NCI-H526 (cell line): ENCODE measurements around the gene NKD1.

Source experiments
- DNase-seq, 2 experiments: peaks; one replicate each; lab custom pipeline; 2025; lab: John Stamatoyannopoulos, UW

Gene NKD1

GRCh38 chr16:50631249-50631984 is 83.2 kb downstream of the NKD1 start:
- no peak for DNase-seq

DNA sequence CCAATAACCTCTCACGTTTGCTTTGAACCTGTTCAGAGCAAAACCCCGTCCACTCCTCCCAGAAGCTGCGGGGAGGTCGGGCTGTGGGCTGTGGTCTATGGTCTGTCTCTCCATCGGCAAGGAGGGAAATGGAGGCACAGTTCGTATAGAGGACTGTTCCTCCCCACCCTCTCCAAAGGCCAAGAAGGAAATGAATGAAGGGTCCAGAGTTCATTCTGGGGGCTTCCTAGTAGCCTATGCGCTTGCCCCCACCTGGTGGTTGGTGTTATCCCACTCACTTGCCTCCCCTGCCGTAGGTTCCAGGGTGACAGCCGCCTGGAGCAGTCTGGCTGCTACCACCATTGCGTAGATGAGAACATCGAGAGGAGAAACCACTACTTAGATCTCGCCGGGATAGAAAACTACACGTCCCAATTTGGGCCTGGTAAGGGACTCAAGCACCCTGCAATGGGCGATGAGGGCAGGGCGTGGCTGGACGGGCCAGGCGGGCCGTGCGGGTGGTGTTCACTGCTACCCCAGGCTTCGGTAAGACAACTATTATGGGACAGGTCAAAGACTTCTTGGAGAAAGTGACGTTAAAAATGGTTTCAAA is 83.9 kb downstream of the NKD1 start:
- no peak for DNase-seq

- no peak for DNase-seq
Measured at GRCh38 chr16:50632927-50633800, 85.0 kb downstream of the NKD1 start.

DNA sequence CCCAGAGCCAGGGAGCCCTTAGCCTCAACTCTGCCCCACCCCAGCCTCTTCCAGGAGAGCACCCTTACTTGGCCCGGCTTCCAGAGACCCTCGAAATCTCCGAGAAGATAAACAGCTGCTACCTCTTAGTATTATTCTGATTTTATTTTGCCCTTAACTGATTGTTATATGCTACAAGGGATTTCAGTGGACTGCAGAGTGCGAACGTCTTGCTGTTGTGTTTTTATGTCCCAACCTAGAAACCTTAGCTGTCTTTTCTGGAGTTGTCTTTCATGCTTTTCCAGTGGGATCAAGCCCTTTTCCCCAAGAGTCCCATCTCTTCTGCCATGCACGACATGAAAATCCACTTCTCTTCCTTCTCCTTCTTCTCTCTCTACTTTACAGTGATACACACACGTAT is 85.9 kb downstream of the NKD1 start:
- no peak for DNase-seq

GRCh38 chr16:50634947-50635346 is 86.8 kb downstream of the NKD1 start:
- no peak for DNase-seq

DNA sequence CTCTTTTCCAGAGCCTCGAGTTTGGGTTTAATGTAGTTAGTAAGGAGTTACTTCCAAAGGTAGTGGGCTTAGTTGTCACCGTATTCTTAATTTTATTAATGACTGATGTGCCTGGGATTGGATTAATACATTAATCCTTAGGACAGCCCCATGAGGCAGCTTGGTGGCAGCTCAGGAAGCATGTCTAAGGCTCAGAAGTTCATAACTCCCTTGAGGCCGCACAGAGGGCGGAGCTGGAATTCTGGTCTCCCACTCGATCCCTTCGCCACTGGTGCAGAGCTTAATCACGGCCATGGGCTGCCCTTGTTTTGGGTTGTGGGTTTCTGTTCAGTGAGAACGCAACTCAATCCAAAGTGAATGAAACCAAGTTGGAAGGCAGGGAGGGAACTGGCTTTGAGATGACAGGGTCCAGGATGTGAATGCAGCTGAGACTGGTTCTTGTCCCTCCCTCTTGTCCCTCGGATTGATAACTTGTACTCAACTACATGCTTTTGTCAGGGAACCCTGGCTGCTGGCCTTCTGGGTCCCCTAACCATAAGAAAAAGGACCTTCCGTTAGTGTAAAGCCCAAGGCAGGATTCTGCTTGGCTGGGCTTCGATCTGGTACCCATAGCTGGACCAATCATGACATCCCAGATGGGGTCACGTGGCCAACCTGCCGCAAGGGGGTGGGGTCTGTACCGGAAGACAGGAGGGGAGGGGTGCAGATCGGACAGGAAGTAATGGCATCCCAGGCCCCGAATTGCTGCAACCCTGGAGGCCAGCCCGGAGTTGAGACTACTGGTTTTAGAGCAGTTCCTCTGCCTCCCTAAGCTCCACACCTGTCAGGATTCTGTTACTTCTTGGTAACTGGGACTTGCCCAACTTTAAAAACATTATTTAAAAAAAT is 87.6 kb downstream of the NKD1 start:
- no peak for DNase-seq

DNA sequence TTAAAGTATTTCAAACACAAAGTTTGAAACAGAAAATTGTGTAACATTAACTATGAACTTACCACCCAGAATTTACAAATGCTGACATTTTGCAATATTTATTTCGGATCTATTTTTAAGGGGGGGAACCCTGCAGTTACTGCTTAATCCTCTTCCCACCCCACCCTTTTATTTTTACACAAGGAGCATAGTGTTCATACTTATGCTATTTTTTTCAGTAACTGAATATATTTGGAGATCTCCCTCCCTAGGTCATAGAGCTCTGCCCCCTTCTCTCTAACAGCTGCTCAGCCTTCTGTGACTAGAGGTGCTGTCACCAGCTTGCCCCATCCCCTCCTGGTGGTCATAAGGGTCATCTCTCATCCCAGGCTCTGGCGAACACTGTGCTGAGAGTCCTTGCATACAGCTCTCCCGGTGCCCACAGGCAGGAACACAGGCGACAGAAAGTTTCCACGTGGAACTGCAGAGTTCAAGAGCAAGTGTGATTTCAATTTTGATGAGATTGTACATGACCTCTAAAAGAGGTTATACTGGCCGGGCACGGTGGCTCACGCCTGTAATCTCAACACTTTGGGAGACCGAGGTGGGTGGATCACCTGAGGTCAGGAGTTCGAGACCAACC is 88.7 kb downstream of the NKD1 start:
- no peak for DNase-seq

GRCh38 chr16:50637716-50638602 is 89.8 kb downstream of the NKD1 start:
- no peak for DNase-seq

DNA sequence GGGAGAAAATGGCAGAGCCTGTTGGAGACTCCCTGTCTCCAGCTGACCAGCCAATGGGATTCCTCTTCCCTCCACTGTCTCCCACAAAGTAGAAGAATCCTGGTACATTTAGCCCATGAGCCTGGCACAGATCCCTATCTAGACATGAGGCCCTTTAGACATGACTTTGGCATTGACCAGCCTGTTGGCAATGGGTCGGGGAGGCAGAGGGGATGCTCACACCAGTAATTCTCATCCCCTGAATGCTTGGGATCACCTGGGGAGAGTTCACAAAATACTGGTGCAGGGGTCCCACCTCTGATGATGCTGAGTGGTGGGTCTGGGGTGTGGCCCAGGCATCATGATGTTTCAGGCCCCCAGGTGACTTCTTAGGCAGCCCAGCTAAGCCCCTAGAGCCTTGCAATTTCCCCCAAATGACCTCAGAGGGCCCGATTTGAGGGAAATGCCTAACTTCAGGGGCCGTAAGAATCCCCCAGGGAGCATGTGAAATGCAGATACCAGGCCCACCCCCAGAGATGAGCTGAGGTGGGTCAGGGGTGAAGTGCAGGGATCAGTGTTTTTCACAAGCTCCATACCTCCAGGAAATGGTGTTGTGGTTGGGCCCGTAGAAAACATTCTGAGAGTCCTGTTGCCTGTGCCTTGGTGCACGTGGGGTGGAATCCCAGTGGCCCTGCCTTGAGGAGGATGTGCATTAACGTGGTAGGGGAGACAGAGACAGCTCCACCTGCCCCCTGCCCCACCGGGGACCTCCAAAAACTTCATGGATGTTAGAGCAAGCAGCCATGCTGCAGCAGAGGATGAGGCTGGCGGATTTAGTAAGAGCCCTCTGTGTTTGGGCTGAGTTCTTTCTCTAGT is 90.8 kb downstream of the NKD1 start:
- DNase-seq: no peak

DNA sequence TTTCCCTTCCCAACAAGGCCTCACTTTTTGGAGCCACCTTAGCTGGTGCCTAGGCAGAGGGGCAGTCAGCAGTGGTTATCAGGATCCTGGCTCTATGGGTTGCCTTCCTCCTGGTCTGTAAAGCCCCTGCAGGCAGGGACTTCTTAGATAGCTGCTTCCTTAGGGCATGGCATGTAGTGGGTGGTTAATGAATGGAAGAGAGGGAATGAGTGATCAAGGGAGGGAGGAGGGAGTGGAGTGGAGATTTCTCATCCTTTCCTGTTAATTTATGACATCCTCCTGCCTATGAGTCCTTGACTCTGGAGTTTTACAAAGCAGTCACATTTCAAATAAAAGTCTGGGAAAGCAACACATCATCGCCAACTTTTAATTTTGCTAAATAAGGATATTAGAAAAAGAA is 92.2 kb downstream of the NKD1 start:
- DNase-seq: no peak

GRCh38 chr16:50640919-50641817 is 93.0 kb downstream of the NKD1 start:
- DNase-seq: no peak

DNA sequence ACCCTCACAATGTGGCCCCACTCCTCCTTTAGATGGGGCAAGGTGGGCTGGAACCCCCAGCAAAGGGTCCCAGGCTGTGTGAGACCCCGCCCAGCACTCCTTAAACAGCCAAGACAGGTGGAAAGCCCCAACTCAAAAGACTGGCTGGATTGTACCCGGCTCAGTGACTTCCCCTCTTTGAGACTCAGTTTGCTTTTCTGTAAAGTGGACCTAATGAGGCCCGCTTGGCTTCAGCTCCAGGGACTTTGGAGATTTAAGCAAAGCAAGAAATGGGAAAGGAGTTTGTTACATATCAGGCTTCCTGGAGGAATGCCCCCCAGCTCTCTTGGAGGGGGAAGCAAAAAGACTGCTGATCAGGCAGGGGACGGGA is 93.6 kb downstream of the NKD1 start:
- DNase-seq: no peak

DNA sequence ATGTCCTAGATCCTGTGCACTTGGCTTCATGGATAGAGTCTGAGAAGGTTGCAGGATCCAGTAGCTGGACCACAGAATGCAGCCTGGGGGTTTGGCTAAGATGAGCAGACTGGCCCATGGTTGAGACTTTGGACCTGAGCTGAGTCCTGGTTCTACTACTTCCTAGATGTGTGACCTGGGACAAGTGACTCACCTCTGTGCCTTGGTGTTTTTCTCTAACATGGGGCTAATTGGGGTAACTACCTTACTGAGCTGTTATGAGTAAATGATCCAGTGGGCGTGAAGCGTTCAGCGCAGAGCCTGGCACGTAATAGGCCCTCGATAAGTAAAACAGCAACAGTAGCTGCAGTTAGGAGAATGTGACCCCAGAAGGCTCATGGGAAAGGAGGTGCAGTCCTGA is 94.2 kb downstream of the NKD1 start:
- no peak for DNase-seq

DNA sequence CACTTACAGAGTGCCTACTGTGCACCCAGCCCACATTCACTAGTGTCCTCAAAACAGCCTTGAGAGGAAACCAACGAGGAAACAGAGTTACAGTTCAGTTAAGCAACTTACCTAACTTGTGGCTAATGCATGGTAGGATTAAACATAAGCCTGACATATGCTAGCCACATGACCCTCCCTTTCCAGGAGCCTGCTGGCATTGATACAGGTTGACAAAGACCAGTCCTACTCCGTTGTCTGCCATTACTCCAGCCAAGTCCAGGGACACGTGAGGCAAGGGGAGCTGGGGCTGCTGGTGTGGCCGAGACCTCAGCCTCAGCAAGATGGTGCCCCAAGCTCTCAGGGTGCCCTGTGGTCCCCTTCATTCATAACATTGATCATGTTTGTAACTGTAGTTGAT is 95.0 kb downstream of the NKD1 start:
- no peak for DNase-seq

DNA sequence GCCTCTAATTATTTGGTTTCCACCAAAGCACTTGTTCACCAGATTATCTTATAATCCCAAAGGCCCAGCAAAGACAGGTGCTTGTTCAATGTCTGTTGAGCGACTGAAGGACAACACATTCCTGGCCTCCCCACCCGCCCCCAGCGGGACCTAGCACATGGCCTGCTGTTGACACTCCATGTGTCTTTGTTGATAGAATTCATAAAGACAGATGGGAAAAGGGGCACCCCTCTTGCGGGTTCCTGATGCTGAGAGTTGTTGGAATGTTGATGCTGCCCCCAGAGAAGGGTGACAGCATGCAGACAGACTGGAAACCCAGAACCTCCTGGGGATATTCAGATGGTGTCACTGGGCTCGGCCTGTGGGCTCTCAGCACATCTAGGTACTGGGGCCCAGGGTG is 96.0 kb downstream of the NKD1 start:
- no peak for DNase-seq

DNA sequence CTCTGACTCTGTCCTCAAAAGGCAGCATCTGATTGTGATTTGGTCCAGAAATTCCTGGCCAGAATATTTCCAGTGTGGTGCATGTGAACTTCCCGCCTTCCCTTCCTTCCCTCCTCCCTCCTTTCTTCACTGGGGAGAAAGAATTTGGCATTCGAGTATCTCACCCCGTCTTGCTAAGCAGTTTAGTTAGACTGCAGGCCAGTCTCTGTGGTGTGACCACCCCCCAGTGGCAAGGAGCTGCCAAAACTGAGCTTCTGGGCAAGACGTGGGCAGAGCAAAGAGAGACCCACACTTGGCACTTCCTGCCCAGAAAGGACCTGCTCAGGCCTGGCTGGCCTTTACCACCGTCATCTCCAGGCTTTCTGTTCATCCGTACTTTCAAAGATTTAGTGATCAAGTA is 96.5 kb downstream of the NKD1 start:
- DNase-seq: no peak

DNA sequence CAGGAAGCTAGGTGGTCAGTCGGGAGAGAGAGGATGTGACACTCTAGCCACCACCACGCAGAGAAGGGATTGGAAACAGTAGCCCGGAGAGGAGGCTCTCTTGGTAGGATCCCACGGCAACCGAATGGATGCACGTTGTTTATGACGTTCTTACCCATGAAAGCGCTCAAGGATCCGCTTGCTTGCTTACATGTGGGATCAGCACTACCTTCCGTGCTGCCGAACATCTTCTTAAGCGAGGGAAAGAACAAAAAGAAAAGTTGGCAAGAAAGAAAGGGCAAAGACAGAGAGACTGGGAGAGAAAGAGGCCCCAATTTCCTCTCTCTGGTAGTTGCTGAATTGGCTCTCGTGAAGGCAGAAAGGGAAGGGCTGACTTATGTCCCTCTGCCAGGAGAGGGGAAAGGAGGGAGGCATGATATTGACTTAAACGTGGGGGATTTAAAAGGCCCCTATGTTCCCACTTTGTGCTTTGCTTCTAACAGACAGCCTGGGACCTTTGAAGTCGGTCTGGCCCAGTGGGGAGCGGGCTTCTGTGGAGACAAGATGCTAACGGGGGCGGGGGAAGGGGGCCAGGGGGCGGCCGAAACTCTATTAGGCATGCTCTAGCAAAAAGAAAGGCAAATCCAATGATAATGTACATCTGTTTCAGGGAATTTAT is 97.5 kb downstream of the NKD1 start:
- DNase-seq: no peak

- DNase-seq: no peak
Measured at GRCh38 chr16:50646345-50646744, 98.1 kb downstream of the NKD1 start.
